SK-N-MC (cell line): ENCODE results near the gene TLK2.
"Not testable (repeated sequence)": the region's sequence is repeated elsewhere in the genome, so short reads cannot be mapped to it uniquely, and the experiment has no call there.

Experiments
- DNase-seq: peaks from one replicate; pipeline ENCODE4 v3.0.0-alpha.2; 2011; ENCODE audit warnings: low read depth, low spot score
- H3K27ac ChIP-seq: fragments of 200-600 bp; sonication (generic); 2 replicates; pipeline ENCODE4 v1.5.1; 2016; ENCODE audit warnings: mixed run types
- H3K36me3 ChIP-seq: fragments of 200-600 bp; sonication (generic); 2 replicates; pipeline ENCODE4 v1.6.1; 2017; ENCODE audit warnings: antibody characterized with exemption, low read length, mixed read lengths; ENCODE audit not compliant: insufficient read depth
- H3K4me3 ChIP-seq: fragments of 200-600 bp; sonication (generic); 2 replicates; pipeline ENCODE4 v1.5.1; 2016
- H3K9ac ChIP-seq: fragments of 200-600 bp; sonication (generic); 2 replicates; pipeline ENCODE4 v1.8.0; 2017; ENCODE audit warnings: mixed run types, mixed read lengths; ENCODE audit not compliant: insufficient read length
- H3K9me3 ChIP-seq: fragments of 200-600 bp; sonication (generic); 2 replicates; pipeline ENCODE4 v1.6.1; 2017; ENCODE audit warnings: low read depth, mild to moderate bottlenecking, antibody characterized with exemption, low read length, moderate library complexity, mixed read lengths
- EZH2 ChIP-seq: fragments of 200-600 bp; sonication (generic); IDR thresholded peaks from one replicate; pipeline ENCODE4 v1.6.1; 2017; ENCODE audit warnings: antibody characterized with exemption
- FOXP2 ChIP-seq: optimal IDR thresholded peaks from 2 replicates; pipeline ENCODE3; 2011; ENCODE audit warnings: mild to moderate bottlenecking, moderate library complexity; ENCODE audit not compliant: insufficient read depth; ENCODE audit errors: extremely low read length, control extremely low read depth
- POLR2AphosphoS5 ChIP-seq: IDR thresholded peaks from 2 replicates; pipeline ENCODE4 v1.6.1; 2012; ENCODE audit warnings: mild to moderate bottlenecking, low read depth, low read length, borderline replicate concordance

Gene TLK2

GRCh38 chr17:62478424-62478879, at the start of gene TLK2:
Gene TLK2 (plus strand): TSS chr17:62478825. CDS start chr17:62481126, 2,301 bp downstream.
- Histone ChIP-seq H3K4me3 (peak within 1 kb of the TSS; percentile 85), H3K27ac (peak within 1 kb of the TSS; percentile 60; the same call in 1 of the 2 replicates), H3K9me3 (no peaks in the 10 kb centered on the region), H3K36me3 (peaks cover 4% of the 10 kb centered on the region), H3K9ac (peak within 1 kb of the TSS; percentile 90)
- no peak for TF ChIP-seq FOXP2
- TF ChIP-seq POLR2AphosphoS5: no peak
- TF ChIP-seq EZH2: no peak
- no peak for DNase-seq

GRCh38 chr17:62435251-62435650, 43.4 kb upstream of the TLK2 start:
- not testable (repeated sequence) for H3K36me3 ChIP-seq, DNase-seq, H3K9ac ChIP-seq, H3K9me3 ChIP-seq, H3K27ac ChIP-seq, H3K4me3 ChIP-seq

GRCh38 chr17:62441181-62441580, 37.4 kb upstream of the TLK2 start:
- H3K4me3 ChIP-seq, H3K9ac ChIP-seq, DNase-seq, H3K9me3 ChIP-seq, H3K27ac ChIP-seq: not testable (repeated sequence)
- peaks cover 23% of the 10 kb centered on the region for H3K36me3 ChIP-seq

GRCh38 chr17:62444063-62444462, 34.6 kb upstream of the TLK2 start:
- H3K36me3 ChIP-seq: peaks cover 41% of the 10 kb centered on the region
- H3K9me3 ChIP-seq: no peaks in the 10 kb centered on the region
- H3K9ac ChIP-seq: no peak overlapping the region
- no peak for TF ChIP-seq EZH2
- no peak for TF ChIP-seq FOXP2
- no peak for TF ChIP-seq POLR2AphosphoS5
- H3K27ac ChIP-seq: no peak overlapping the region
- no peak overlapping the region for H3K4me3 ChIP-seq
- no peak for DNase-seq

- not testable (repeated sequence) for H3K9me3 ChIP-seq, DNase-seq, H3K9ac ChIP-seq, H3K4me3 ChIP-seq, H3K27ac ChIP-seq
- H3K36me3 ChIP-seq: peaks cover 37% of the 10 kb centered on the region
Measured at GRCh38 chr17:62445791-62446190, 32.8 kb upstream of the TLK2 start.

- H3K4me3 ChIP-seq, H3K27ac ChIP-seq, H3K9me3 ChIP-seq, H3K9ac ChIP-seq, DNase-seq: not testable (repeated sequence)
- peaks cover 12% of the 10 kb centered on the region; the same call in 1 of the 2 replicates for H3K36me3 ChIP-seq
Measured at GRCh38 chr17:62452195-62452594, 26.4 kb upstream of the TLK2 start.

- not testable (repeated sequence) for H3K9ac ChIP-seq, H3K4me3 ChIP-seq, H3K36me3 ChIP-seq, H3K9me3 ChIP-seq, H3K27ac ChIP-seq, DNase-seq
Measured at GRCh38 chr17:62453041-62453440, 25.6 kb upstream of the TLK2 start.

GRCh38 chr17:62453656-62454055, 25.0 kb upstream of the TLK2 start:
- not testable (repeated sequence) for H3K4me3 ChIP-seq, H3K9me3 ChIP-seq, H3K9ac ChIP-seq, H3K36me3 ChIP-seq, H3K27ac ChIP-seq, DNase-seq

GRCh38 chr17:62454111-62454510, 24.5 kb upstream of the TLK2 start:
- not testable (repeated sequence) for H3K9ac ChIP-seq, H3K9me3 ChIP-seq, H3K36me3 ChIP-seq, H3K4me3 ChIP-seq, DNase-seq, H3K27ac ChIP-seq

- no peak for DNase-seq
- no peak overlapping the region for H3K9ac ChIP-seq
- no peak overlapping the region for H3K4me3 ChIP-seq
- no peaks in the 10 kb centered on the region for H3K9me3 ChIP-seq
- no peak overlapping the region for H3K27ac ChIP-seq
- no peak for TF ChIP-seq FOXP2
- TF ChIP-seq POLR2AphosphoS5: no peak
- H3K36me3 ChIP-seq: no peaks in the 10 kb centered on the region
Measured at GRCh38 chr17:62456016-62456415, 22.6 kb upstream of the TLK2 start.

GRCh38 chr17:62458483-62458882, 20.1 kb upstream of the TLK2 start:
- H3K9ac ChIP-seq, H3K4me3 ChIP-seq, H3K9me3 ChIP-seq, H3K36me3 ChIP-seq, DNase-seq, H3K27ac ChIP-seq: not testable (repeated sequence)

- H3K4me3 ChIP-seq, H3K9me3 ChIP-seq, DNase-seq, H3K36me3 ChIP-seq, H3K27ac ChIP-seq, H3K9ac ChIP-seq: not testable (repeated sequence)
Measured at GRCh38 chr17:62464422-62464821, 14.2 kb upstream of the TLK2 start.

GRCh38 chr17:62465271-62465670, 13.4 kb upstream of the TLK2 start:
- H3K27ac ChIP-seq, H3K4me3 ChIP-seq, H3K9ac ChIP-seq, H3K9me3 ChIP-seq, DNase-seq, H3K36me3 ChIP-seq: not testable (repeated sequence)

- not testable (repeated sequence) for H3K27ac ChIP-seq, H3K9ac ChIP-seq, H3K9me3 ChIP-seq, H3K4me3 ChIP-seq, DNase-seq, H3K36me3 ChIP-seq
Measured at GRCh38 chr17:62470666-62471379, 7.8 kb upstream of the TLK2 start.
